Measurements from ENCODE around the gene MVB12B. TPM values are rescaled to one million over a fixed set of nuclear protein-coding genes. Genes with fewer than 3 reads are reported as not detected.

MVB12B gene
- total and polyA plus RNA-seq, 2 of the 8 experiments (the other 6 are each of a cell fraction or from before 2014, with no cell fraction given) = 2.6 to 5.0 TPM

GRCh38 chr9:126459965-126460843, 133.6 kb downstream of the MVB12B start (continued):
- no peak for TF ChIP-seq CHD2 (IDR thresholded peaks at IDR 0.05; ENCODE audit: low read length)
